ENCODE data around the gene ROBO2.
A peak's percentile ranks its signal among the peaks of the same experiment; 100 is the strongest.

The ROBO2 gene

DNA sequence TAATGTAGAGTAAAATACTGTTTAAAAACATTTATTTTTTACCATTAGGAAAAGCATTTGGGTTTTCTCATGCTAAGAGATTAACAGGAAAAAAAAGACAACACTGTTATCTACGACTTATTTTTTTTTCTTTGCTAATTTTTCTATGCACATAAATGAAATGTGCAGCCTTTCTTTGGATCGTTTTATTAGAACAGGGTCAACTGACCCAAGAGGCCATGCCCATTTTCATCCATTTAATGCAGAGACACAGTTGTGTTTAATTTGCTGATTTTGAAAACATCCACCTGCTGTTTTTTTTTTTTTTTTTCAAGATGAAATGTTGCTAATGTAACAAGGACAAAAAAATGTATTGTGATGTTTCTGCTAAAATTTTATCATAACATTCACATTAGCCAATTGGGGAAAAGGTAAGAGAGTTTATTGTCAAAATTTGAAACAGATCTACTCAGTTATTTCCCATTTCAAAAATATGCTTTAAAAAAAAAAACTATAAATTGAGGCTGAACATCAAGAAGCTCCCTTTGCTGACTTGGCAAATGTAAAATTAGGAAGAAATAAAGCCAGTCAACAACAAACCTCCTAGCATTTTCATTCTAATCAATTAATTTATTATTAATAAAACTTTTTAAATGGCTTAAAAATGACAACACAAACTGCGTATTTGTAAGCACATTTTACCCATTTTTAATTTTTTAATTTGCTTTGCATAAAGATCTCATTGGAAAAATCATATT, 485.2 kb downstream of the ROBO2 start:
- DNase-seq = no peak

DNA sequence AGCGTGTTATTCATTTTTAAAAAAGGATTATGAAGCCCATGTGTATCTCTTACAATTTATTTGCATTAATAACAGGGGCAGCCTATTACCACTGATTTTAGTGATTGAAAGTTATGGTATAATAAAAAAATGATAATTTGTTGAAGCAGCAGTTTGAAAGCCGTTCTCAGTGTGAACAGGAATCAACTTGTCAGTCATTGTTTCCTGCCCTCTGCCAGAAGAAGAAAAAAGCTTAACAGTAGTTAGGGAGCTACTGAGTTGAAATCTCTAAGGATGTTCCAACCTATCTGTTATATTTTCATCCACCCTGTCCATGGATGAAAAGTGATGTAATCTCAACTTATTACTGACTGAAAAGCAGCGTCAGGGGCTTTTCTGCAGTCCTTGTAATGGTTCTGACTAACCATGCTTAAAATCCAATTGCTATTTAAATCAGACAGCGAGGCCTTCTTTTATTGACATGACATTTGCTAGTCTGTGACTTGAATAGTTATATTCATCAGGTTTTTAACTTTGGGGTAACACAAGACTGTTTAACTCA, 486.7 kb downstream of the ROBO2 start:
- no peak for DNase-seq

DNA sequence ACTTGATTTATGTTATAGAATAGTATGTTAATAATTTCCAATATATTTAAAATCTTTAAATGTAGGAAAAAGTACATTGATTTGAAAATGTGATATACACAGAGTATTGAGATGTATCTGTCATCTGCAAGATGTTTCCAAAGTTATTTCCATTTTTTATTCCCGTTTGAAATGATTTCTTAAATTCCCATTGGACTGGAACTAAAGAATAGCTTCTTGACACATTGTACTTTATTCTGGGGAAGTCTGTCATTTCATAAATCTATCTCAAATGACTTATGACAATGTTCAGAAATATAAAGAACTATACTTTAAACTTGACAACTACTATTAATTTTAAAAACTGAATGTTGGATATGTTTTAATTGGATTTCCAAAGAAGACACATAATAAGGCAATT, 489.6 kb downstream of the ROBO2 start:
- no peak for DNase-seq

DNA sequence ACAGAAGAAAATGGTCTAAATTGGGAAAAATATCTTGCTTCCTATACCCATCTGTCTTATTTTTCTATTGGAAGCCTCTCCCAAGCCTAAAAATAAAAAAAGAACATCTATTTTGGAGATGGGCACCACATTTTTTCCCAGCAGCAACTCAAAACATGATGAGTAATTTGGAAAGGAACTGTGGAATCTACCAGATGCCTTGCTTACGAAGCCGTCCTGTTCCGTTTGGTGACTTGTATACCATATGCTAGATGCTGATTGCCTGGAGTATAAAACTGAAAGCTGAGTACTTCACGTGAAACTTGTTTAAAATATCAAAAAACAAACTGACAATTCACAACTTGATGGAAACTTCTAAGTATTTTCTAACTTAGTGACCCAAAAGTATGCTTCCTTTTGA, 491.0 kb downstream of the ROBO2 start:
- DNase-seq = peak; percentile 55

DNA sequence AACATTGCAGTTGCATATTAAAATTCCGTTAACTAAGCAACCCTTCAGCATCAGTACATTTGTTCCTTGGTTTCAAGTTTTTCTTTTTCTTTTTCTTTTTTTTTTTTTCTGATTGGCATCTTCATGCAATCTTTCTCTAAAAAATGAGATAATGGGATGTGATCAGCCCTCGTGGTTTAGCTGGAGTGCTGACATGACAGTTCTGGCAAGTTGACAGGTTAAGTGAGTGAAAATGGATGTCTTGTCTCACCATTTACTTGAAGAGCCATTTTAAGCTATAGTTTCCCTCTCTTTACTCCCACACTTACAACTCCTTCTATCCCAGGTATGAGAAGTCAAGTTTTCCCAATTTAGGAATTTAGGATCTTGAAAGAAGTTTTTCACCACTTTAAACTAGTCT, 495.2 kb downstream of the ROBO2 start:
- no peak for DNase-seq

DNA sequence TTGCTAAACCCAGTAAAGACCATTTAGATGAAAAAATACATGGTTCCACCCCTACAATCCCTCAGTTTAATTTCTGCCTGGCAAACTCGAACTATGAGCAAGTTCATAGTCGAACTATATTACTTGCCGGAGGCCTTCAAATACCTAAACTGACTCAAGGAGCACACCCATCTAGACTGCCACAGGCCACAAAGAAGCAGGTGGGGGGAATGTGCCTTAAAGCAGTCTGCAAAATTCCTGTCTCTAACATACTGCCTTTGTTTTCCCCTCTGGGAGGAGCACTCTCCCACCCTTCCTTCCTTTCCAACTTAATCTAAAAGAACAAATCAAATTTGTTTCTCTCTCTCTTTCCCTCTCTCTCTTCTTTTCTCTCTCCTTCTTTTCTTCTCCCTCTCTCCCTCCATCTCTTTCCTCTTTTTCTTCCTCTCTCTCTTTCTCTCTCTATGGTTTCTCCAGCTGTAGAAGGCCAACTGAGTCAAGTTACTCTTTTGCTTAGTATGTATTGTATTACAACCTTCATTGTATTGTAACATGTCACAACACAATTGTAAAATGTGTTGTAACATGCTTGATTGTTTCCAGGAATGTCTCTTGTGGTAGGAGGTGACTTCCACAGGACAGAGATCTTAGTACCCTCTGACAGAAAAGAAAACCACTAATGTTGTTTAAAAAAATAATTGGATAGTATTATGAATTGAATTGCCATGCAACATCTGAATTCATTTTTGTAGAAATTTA, 496.3 kb downstream of the ROBO2 start:
- DNase-seq = no peak

DNA sequence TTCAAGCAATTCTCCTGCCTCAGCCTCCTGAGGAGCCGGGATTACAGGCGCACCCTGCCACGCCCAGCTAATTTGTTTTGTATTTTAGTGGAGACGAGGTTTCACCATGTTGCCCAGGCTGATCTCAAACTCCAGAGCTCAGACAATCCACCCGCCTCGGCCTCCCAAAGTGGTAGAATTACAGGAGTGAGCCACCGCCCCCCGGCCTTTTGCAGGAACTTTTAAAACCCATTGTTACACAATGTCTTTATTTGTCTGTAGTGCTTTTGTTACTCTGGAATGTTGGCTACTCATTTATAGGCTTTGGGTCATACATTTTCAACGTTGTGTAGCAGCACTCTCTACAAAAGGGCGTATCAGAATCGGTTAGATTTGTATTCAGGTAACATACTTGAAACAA, 499.1 kb downstream of the ROBO2 start:
- DNase-seq = no peak

DNA sequence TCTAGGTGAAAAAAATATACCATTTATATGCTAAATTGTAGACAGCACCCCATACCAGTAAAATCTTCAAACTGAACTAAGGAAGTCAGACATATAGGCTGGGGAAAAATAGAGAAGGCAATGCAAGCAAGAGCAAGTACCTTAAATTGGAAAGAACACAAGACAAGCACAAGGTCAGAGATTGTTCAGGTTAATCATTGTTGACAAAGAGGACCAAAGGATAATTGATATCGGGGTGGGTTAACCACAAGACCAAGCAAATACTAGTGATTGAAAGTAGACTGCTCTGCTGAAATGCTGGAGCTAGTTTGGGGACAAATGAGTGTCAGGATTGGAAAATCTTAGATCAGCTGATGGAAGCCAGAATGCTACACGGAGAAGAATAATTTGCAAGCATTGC, 499.8 kb downstream of the ROBO2 start:
- no peak for DNase-seq

DNA sequence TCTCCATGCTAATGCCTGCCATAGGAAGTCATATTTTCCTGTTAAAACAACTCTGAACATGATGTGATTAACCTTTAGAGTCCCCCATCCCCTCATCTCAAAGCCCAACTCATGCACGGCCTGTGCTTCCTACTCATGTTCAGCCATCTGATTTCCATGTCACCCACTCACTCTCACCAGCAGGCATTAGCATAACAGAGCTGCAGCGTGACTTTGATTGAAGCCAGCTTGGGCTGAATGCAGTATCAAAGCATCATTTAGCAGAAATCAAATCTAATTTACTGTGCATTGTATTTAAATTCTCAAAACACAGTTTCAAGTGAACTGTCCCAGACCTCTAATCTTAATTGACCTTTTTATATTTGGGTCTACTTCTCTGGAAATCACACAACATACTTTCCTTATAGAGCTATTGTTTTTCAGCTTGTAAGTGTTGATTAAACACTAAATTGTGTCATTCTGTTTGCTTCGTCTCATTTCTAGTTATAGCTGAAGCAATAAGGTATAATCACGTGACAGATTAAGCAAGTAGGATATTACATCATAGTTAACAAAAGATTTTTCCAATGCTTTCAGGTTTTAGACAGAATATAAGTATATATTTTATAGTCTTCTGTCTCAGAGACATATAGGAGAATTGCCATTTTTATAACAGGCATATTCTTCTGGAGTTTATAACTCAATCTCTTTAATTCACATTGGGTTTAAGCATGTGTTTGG, 501.5 kb downstream of the ROBO2 start:
- no peak for DNase-seq

DNA sequence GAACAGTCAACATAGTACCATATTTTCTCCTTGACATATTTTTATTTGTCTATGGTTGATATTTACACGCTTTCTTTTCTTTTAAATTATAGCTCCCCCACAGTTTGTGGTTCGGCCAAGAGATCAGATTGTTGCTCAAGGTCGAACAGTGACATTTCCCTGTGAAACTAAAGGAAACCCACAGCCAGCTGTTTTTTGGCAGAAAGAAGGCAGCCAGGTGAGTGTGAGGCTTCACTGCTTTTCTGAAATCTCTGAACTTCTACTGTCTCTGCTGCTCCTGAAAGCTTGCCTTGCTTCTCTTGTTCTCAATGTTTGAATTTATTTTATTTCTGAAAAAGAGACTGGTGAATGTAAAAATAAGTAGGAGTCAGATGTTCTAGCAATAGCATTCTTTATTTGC, 506.3 kb downstream of the ROBO2 start:
- no peak for DNase-seq

DNA sequence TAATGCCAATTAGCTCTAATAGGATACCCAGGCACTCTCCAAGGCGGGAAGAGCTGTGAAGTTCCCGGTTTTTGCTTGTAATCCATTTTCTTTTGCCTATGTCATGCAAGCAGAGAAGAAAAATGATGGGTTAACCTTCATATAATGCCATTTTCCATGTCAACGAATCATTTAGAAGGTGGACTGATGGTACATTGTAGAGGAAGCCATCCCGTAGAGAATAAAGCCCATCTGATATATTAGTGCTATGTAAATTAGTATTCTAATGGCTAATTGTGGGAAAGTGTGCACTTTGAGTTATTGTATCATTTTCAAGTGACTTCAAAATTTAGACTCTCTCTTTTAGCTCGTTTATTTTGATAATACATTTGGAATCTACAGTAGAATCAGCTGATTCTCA, 509.1 kb downstream of the ROBO2 start:
- no peak for DNase-seq

DNA sequence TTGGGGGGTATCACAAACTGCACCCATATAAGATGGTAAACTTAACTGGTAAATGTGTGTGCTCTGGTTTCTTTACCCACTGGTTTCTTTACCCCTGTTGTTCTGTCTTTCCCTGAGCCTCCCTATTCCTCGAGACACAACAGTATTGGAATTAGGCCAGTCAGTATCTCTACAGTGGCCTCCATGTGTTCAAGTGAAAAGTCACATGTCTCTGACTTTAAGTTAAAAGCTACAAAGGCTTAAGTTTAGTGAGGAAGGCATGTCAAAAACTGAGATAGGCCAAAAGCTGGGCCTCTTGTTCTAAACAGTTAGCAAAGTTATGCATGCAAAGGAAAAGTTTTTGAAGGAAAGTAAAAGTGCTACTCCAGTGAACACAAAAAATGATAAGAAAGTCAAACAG, 513.3 kb downstream of the ROBO2 start:
- DNase-seq = no peak

DNA sequence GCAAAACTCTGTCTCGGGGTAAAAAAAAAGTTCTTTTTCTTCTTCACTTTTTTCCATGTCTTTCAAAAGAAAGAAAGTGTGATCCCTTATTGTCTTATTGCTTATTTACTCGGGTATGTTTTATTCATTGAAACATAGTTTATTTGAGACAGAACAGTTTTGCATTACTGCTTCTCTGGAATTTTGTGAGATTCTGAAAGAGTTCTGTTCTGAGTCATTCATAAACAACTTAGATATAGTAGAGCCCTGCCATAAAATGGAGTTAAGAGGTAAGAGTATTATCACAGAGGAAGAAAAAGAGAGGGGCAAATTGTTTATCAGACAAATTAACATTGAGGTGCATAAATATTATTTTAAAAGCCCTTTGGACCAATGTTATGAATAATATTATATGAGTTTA, 522.2 kb downstream of the ROBO2 start:
- DNase-seq = no peak

DNA sequence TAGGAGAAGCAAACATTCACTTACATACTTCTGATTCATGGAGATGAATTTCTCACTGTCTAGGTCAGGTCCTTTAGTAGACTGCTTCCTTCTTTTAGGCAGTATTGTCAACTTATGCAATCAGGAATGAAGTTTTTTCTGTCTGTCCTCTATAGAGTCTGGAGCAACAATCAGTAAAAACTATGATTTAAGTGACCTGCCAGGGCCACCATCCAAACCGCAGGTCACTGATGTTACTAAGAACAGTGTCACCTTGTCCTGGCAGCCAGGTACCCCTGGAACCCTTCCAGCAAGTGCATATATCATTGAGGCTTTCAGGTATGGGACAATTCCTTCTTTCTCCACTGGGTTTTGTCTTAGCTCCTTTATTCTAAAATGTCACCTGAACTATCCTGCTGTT, 523.1 kb downstream of the ROBO2 start:
- DNase-seq = no peak

DNA sequence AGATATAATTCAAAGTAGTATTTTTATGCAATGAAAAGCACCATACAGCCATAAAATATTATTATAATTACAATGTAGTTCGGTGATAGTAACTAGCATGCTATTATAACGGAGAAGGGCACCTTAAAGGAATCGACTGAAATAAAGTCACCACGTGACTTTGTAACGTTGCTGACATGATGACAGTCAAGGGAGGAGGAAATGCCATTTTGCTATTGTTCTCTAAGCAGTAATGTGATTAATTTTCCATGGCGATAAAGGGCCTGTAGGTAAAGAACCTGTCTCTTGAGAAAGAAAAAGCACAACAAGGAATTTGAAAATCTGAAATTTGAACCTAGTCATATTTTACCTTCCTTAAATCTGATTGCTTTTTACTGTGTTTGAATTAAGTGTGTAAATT, 526.2 kb downstream of the ROBO2 start:
- DNase-seq = no peak

DNA sequence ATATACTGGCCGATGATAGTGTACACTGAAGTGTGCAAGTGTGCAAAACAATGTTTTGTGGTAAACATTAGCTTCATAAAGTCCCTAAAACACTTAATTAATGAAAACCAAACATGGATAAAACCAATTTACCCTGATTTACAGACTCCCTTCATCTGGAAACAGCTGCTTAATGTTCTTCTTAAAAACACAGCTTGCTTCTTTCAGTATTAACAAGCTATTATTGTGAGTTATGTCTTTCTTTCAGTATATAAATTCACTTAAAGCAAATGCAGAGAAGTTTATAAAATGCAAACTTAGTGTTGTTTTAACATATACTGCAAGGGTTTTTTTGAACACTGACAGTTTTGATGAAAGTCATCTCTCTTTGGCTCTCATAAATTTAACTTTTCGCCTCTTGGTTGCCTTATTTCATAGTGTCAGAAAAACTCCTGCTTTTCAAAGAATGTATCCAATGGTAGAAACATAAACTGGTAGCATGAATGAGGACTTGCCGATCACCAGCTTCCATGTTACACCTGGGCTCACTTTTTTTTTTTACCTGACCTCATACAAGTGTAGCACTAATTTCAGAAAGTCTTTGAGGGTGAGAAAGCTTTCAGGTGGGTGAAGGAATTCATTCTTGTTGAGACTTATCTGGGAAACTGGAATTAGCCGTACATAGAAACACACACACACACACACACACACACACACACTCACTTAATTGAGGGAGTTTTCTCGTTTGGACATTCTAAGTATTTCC, 532.2 kb downstream of the ROBO2 start:
- no peak for DNase-seq

DNA sequence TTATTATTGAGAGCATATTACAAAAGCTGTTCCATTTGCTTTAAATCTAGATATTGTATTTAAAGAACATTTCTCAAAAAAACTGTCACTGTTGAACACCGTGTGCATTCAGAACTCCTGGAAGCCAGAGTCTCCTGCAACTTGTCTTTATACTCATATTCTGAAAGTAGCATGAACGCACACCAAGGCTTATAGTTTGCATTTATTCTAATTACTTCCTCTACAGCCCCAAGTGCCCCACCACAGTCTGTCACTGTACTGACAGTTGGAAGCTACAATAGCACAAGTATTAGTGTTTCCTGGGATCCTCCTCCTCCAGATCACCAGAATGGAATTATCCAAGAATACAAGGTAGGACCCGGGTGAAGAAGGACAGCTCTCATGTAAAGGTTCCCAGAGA, 537.4 kb downstream of the ROBO2 start:
- DNase-seq = no peak

DNA sequence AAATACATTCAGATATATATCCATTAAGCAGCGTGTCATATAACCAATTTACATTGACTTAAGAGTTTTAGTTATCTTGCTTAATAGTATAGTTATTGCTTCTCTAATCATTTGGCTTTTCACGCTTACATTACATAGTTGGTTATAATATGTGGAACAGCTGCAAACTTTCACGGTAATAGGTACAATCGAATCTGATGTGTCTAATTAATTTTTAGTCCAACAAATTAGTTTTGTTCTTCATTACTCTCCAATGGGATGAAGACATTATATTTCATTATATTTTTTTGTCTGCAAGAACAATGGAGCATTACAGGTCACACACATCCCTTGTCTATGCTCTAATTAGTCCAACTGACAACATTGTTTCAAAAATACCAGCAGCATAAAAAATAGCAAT, 546.3 kb downstream of the ROBO2 start:
- DNase-seq = no peak

DNA sequence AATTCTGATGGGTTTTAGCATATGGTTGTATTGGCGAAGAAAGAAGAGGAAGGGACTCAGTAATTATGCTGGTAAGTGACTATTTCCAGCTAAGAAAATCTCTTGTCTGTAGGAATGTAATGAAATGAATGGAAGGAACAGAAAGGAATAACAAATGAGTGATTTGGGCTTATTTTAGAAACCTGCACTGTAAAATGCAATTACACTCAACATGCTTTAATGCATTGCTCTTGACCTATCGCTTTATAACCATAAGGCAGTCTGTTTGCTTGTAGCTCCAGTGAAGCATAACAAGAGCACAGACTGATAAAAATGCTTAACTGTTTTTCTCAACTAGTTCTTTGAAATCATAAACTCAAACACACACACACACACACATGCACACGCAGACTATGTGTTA, 549.0 kb downstream of the ROBO2 start:
- no peak for DNase-seq

DNA sequence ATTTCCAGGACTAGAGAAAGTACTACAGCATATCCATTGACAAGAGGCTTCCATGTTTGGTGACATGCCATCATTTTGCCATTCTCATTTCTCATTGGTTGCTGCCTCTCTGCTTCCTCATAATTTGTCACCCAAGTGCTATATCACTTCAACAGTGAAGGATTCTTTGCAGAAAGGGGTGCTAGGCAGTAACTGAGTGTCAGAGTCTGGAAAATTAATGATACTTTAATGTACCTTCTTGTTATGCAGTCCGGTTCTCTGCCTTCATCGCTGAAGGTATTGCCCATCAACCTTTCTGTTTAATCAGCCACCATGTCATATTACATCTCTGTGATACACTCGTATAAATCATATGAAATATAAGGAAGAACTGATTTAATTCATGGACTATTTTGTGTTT, 550.3 kb downstream of the ROBO2 start:
- no peak for DNase-seq

DNA sequence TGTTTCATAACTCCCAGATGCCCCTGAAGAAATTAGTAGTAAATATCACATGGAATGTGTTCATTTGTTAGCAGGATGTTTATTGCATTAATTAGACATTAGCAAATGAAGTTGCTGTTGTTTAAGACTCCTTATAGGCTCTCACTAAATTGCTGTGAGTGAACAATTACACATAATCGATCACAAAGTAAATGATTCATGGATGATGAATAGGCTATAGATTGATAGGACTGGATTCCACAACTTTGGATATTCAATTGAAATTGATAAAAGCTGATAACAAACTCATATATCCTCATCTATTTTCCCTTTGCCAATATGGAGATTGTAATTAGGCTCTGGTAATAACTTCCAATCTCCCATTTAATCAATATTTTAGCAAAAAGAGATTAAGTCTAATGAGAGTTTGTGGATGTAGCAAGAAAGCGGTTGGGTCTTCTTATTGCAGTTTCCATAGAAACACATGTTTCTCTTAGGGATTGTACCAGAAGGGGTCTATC, 555.5 kb downstream of the ROBO2 start:
- no peak for DNase-seq

DNA sequence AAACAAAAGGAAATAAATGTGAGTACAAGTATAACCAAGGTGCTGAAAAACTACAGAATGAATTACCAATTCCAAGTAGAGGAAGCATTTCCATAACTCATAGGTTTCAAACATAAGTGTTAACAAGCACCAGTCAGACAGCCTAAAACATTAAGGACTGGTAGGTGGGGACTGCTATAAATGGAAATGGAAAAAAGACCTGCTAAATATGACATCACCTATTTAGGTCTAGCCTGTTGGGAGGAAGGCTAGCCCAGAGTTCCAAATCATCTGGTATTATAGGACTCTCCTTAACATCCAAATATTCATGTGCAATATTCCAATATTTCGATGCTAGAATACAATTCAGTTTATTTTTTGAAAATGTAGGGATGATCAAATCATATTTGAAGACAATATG, 560.0 kb downstream of the ROBO2 start:
- no peak for DNase-seq
